HL-60 (cell line): ENCODE results near the gene GUCY2F.

Source experiments
- CTCF ChIP-seq: IDR thresholded peaks from one replicate; pipeline ENCODE4 v1.5.1; 2011; ENCODE audit warnings: low read length, control low read depth, inconsistent platforms; ENCODE audit not compliant: insufficient read depth
- GABPA ChIP-seq: IDR thresholded peaks from 2 replicates; pipeline ENCODE4 v1.6.1; 2012; ENCODE audit warnings: low read depth
- POLR2AphosphoS5 ChIP-seq: IDR thresholded peaks from 2 replicates; pipeline ENCODE4 v1.6.1; 2012; ENCODE audit warnings: low read depth
- REST ChIP-seq: IDR thresholded peaks from 2 replicates; pipeline ENCODE4 v1.6.1; 2012; ENCODE audit warnings: low read depth; ENCODE audit not compliant: insufficient replicate concordance
- SPI1 ChIP-seq: IDR thresholded peaks from 2 replicates; pipeline ENCODE4 v1.6.1; 2012; ENCODE audit warnings: low read depth, mild to moderate bottlenecking, borderline replicate concordance

DNA sequence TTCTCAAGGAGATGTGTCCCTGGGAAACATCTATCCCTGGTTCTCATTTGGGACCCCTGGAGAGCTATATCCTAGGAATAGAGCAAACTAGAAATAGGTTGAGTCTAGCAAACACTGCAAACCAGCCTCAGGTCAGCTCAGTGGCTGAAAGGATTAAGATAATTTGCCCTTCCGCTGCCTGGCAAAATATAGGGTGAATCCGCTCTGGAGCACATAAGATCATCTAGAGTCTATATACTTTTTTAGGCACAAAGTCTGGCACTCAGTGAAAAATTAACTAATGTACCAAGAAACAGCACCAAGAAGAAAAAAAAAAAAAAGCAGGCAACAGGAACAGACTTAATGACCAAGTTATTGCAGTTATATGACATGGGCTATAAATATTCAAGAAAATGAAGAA is 7.3 kb upstream of the GUCY2F start:
- TF ChIP-seq POLR2AphosphoS5 (no peak), CTCF (no peak), REST (no peak), GABPA (no peak), SPI1 (no peak)
